Measurements from ENCODE around the gene TRIM39.
"Not testable (repeated sequence)": the region's sequence is repeated elsewhere in the genome, so short reads cannot be mapped to it uniquely, and the experiment has no call there.

TRIM39 gene

DNA sequence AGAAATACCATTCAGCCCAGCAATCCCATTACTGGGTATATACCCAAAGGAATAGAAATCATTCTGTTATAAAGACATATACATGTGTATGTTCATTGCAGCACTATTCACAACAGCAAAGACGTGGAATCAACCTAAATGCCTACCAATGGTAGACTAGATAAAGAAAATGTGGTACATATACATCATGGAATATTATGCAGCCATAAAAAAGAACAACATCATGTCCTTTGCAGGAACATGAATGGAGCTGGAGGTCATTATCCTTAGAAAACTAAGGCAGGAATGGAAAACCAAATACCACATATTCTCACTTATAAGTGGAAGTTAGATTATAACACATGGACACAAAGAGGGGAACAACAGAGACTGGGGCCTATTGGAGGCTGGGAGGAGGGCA, 42.6 kb downstream of the TRIM39 start:
- DNase-seq = not testable (repeated sequence)

DNA sequence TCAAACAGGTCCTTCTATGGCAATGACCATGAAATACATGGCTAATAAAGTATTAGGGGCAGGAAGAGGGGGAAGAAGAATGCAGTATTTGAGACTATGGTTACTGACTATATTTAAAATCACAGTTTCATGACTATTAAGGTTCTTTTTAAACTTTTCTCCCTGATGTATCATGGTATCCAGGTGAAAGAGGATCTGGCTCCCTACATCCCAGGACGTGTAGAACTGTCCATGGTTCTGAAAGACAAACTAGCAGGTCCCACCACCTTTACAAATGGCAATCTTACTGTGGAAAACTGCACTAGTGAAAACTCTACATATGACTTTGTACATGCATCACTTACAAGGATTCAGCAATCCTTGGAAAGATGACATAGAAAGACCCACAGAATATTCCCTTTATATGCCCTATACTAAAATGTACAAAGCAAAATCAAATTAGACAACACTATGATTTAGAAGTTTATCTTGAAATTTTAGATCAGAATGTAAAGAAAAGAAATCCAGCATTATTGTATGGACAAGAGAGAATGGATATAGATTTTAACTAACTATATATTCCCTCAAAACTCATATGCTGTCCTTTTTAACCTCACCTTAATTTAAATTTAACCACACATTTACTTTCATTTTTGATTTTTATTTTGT, 51.7 kb downstream of the TRIM39 start:
- DNase-seq = no peak

DNA sequence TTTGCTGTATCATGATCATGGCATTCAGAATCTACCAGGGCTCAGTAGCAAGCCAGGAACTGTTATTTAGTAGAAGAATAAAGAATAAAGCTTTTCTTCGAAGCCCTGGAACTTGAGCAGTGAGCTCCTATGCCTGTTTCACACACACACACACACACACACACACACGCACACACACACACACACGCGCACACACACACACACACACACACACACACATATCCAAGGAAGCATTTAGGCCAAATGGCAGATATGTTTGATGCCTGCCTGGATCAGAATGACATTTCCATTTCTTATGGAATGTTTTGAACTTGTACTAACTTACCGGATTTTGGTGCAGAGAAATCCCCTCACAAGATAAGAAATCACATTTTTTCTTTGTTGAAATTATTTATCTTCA, 53.7 kb downstream of the TRIM39 start:
- DNase-seq = no peak

DNA sequence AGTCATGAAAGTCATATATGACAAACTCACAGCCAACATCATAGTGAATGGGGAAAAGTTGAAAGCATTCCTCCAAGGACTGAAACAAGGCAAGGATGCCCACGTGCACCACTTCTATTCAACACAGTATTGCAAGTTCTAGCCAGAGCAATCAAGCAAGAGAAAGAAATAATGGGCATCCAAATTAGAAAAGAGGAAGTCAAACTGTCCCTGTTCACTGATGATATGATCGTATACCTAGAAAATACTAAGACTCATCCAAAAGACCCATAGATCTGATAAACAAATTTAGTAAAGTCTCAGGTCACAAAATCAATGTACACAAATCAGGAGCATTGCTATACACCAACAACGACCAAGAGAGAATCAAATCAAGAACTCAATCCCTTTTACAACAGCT, 59.4 kb downstream of the TRIM39 start:
- no peak for DNase-seq

DNA sequence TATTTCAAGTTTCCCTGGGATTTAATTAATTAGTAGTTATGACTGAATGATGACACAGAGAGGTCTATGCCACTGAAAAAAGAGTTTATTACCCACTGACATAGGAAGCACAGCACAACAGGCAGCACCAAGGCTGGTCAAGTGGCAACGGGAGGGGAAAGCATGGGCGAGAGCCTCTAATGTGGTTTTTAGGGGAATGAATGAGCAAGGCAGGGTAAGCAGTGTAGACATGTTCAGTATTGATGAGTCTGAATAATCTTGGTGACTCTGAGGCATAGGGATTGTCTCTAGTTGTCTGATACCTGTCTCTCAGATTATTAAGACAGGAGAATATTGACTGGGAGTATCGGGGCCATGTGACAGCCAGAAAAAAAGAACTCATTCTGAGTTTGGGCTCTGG, 64.5 kb downstream of the TRIM39 start:
- DNase-seq = no peak

Data from DMS79 (cell line).